BLaER1 treated with 17β-estradiol and CSF1 and Interleukin-3, amounts not matched to agents 10 nM and 100 nM (cell line): ENCODE data around the gene PTGDR2.

ENCODE experiments used
- H3K27ac ChIP-seq, 11 experiments: shearing (Covaris generic); formaldehyde crosslinking; 2 replicates each; pipeline ENCODE4 v1.8.1; 2022
- H3K27me3 ChIP-seq, 11 experiments: shearing (Covaris generic); formaldehyde crosslinking; 2 replicates each; pipeline ENCODE4 v1.8.1; 2022
- H3K36me3 ChIP-seq, 11 experiments: shearing (Covaris generic); formaldehyde crosslinking; 2 replicates each; pipeline ENCODE4 v1.8.1; 2022
- H3K4me1 ChIP-seq, 10 experiments: shearing (Covaris generic); formaldehyde crosslinking; 2 replicates each; pipeline ENCODE4 v1.8.1; 2022
- H3K4me2 ChIP-seq, 11 experiments: shearing (Covaris generic); formaldehyde crosslinking; 2 replicates each; pipeline ENCODE4 v1.8.1; 2022
- H3K4me3 ChIP-seq, 10 experiments: shearing (Covaris generic); formaldehyde crosslinking; 2 replicates each; pipeline ENCODE4 v1.8.1; 2022
- H3K9ac ChIP-seq, 11 experiments: shearing (Covaris generic); formaldehyde crosslinking; 2 replicates each; pipeline ENCODE4 v1.8.1; 2022
- H3K9me3 ChIP-seq, 11 experiments: shearing (Covaris generic); formaldehyde crosslinking; replicated peaks in 1 of 11; 2 replicates each; pipeline ENCODE4 v1.8.1; 2022
- H4K20me1 ChIP-seq, 11 experiments: shearing (Covaris generic); formaldehyde crosslinking; 2 replicates each; pipeline ENCODE4 v1.8.1; 2022
- Cebpa-rat ChIP-seq, 11 experiments: shearing (Covaris generic); IDR thresholded peaks; 2 replicates each; pipeline ENCODE4 v1.8.1; 2022

PTGDR2 gene

GRCh38 chr11:60816590-60817157 is 39.1 kb downstream of the PTGDR2 start:
- Histone ChIP-seq H3K9ac (no peak overlapping the region), H3K4me3 (peak overlapping the region in 1 of 10 experiments; percentile 8; a peak in 1 of 20 replicates), H3K27ac (no peak overlapping the region), H3K9me3 (peaks cover 27 to 53% (median 40%) of the 10 kb centered on the region in 11 experiments), H4K20me1 (no peaks in the 10 kb centered on the region), H3K4me2 (no peak overlapping the region), H3K27me3 (no peaks in the 10 kb centered on the region), H3K4me1 (peaks cover 2 to 10% (median 5%) of the 10 kb centered on the region in 10 experiments; a peak in 18 of 20 replicates), H3K36me3 (no peaks in the 10 kb centered on the region)
- TF ChIP-seq Cebpa-rat (IDR thresholded peaks at IDR 0.05) = no peak

- Histone ChIP-seq H3K27ac (no peak overlapping the region), H3K4me1 (peaks cover 16 to 31% (median 27%) of the 10 kb centered on the region in 10 experiments), H3K9ac (no peak overlapping the region), H3K4me3 (no peak overlapping the region), H3K4me2 (no peak overlapping the region), H3K9me3 (peaks cover 27 to 53% (median 40%) of the 10 kb centered on the region in 11 experiments), H3K27me3 (no peaks in the 10 kb centered on the region), H4K20me1 (no peaks in the 10 kb centered on the region), H3K36me3 (no peaks in the 10 kb centered on the region)
- TF ChIP-seq Cebpa-rat (IDR thresholded peaks at IDR 0.05) = no peak
These were observed 41.6 kb downstream of the PTGDR2 start for GRCh38 chr11:60814112-60814511.

GRCh38 chr11:60813324-60813723 is 42.4 kb downstream of the PTGDR2 start:
- no peak overlapping the region for H3K27ac ChIP-seq
- peak overlapping the region in 1 of 11 experiments; percentile 9; a peak in 1 of 22 replicates for H3K4me2 ChIP-seq
- H3K36me3 ChIP-seq = no peaks in the 10 kb centered on the region
- peaks cover 27 to 53% (median 40%) of the 10 kb centered on the region in 11 experiments for H3K9me3 ChIP-seq
- H4K20me1 ChIP-seq = no peaks in the 10 kb centered on the region
- no peak for TF ChIP-seq Cebpa-rat (IDR thresholded peaks at IDR 0.05)
- no peak overlapping the region for H3K9ac ChIP-seq
- H3K27me3 ChIP-seq = no peaks in the 10 kb centered on the region
- H3K4me3 ChIP-seq = no peak overlapping the region
- H3K4me1 ChIP-seq = peaks cover 16 to 35% (median 29%) of the 10 kb centered on the region in 10 experiments

- Histone ChIP-seq H3K4me3 (no peak overlapping the region), H4K20me1 (no peaks in the 10 kb centered on the region), H3K36me3 (no peaks in the 10 kb centered on the region), H3K27me3 (no peaks in the 10 kb centered on the region), H3K4me2 (peak overlapping the region; percentile 58 to 87 (median 79)), H3K27ac (peak overlapping the region in 9 of 11 experiments; percentile 22 to 76 (median 63); a peak in 17 of 22 replicates), H3K4me1 (peaks cover 16 to 60% (median 51%) of the 10 kb centered on the region in 10 experiments), H3K9ac (peak overlapping the region in 9 of 11 experiments; percentile 2 to 68 (median 48); a peak in 12 of 22 replicates), H3K9me3 (peaks cover 11 to 32% (median 23%) of the 10 kb centered on the region in 11 experiments; a peak in 21 of 22 replicates)
- no peak for TF ChIP-seq Cebpa-rat (IDR thresholded peaks at IDR 0.05)
These were observed 45.2 kb downstream of the PTGDR2 start for GRCh38 chr11:60810569-60810968.

GRCh38 chr11:60810151-60810550 is 45.6 kb downstream of the PTGDR2 start:
- no peak for TF ChIP-seq Cebpa-rat (IDR thresholded peaks at IDR 0.05)
- H3K27me3 ChIP-seq = no peaks in the 10 kb centered on the region
- H3K9ac ChIP-seq = peak overlapping the region in 4 of 11 experiments; percentile 48 to 68 (median 57); a peak in 4 of 22 replicates
- H3K36me3 ChIP-seq = no peaks in the 10 kb centered on the region
- H4K20me1 ChIP-seq = no peaks in the 10 kb centered on the region
- peaks cover 16 to 61% (median 51%) of the 10 kb centered on the region in 10 experiments for H3K4me1 ChIP-seq
- H3K27ac ChIP-seq = peak overlapping the region in 6 of 11 experiments; percentile 59 to 76 (median 72); a peak in 9 of 22 replicates
- H3K9me3 ChIP-seq = peaks cover 11 to 29% (median 23%) of the 10 kb centered on the region in 11 experiments; a peak in 21 of 22 replicates
- H3K4me3 ChIP-seq = no peak overlapping the region
- peak overlapping the region in 9 of 11 experiments; percentile 65 to 87 (median 80); a peak in 18 of 22 replicates for H3K4me2 ChIP-seq

GRCh38 chr11:60809691-60810090 is 46.1 kb downstream of the PTGDR2 start:
- Histone ChIP-seq H3K27me3 (no peaks in the 10 kb centered on the region), H3K4me3 (no peak overlapping the region), H3K36me3 (no peaks in the 10 kb centered on the region), H4K20me1 (no peaks in the 10 kb centered on the region), H3K27ac (peak overlapping the region in 1 of 11 experiments; percentile 72; a peak in 1 of 22 replicates), H3K9me3 (peaks cover 11 to 27% (median 23%) of the 10 kb centered on the region in 11 experiments; a peak in 21 of 22 replicates), H3K4me1 (peaks cover 16 to 61% (median 51%) of the 10 kb centered on the region in 10 experiments), H3K4me2 (peak overlapping the region in 8 of 11 experiments; percentile 30 to 87 (median 80); a peak in 11 of 22 replicates), H3K9ac (no peak overlapping the region)
- TF ChIP-seq Cebpa-rat (IDR thresholded peaks at IDR 0.05) = no peak

GRCh38 chr11:60809249-60809648 is 46.5 kb downstream of the PTGDR2 start:
- Histone ChIP-seq H4K20me1 (no peaks in the 10 kb centered on the region), H3K9me3 (peaks cover 11 to 23% (median 20%) of the 10 kb centered on the region in 11 experiments; a peak in 21 of 22 replicates), H3K36me3 (no peaks in the 10 kb centered on the region), H3K27ac (peak overlapping the region in 1 of 11 experiments; percentile 13; a peak in 1 of 22 replicates), H3K9ac (no peak overlapping the region), H3K4me1 (peaks cover 16 to 61% (median 51%) of the 10 kb centered on the region in 10 experiments), H3K27me3 (no peaks in the 10 kb centered on the region), H3K4me3 (no peak overlapping the region), H3K4me2 (peak overlapping the region in 4 of 11 experiments; percentile 14 to 84 (median 56); a peak in 6 of 22 replicates)
- TF ChIP-seq Cebpa-rat (IDR thresholded peaks at IDR 0.05) = no peak

- Histone ChIP-seq H3K27ac (no peak overlapping the region), H3K27me3 (no peaks in the 10 kb centered on the region), H4K20me1 (no peaks in the 10 kb centered on the region), H3K4me1 (peaks cover 0 to 45% (median 36%) of the 10 kb centered on the region in 10 experiments; a peak in 16 of 20 replicates), H3K9me3 (no peaks in the 10 kb centered on the region), H3K9ac (no peak overlapping the region), H3K4me2 (no peak overlapping the region), H3K36me3 (no peaks in the 10 kb centered on the region), H3K4me3 (no peak overlapping the region)
- no peak for TF ChIP-seq Cebpa-rat (IDR thresholded peaks at IDR 0.05)
These were observed 52.3 kb downstream of the PTGDR2 start for GRCh38 chr11:60803273-60803936.

GRCh38 chr11:60801194-60801593 is 54.6 kb downstream of the PTGDR2 start:
- no peaks in the 10 kb centered on the region for H3K36me3 ChIP-seq
- no peaks in the 10 kb centered on the region for H3K9me3 ChIP-seq
- peak overlapping the region in 1 of 11 experiments; percentile 28; a peak in 1 of 22 replicates for H3K4me2 ChIP-seq
- no peak overlapping the region for H3K9ac ChIP-seq
- no peaks in the 10 kb centered on the region for H3K27me3 ChIP-seq
- H4K20me1 ChIP-seq = no peaks in the 10 kb centered on the region
- no peak overlapping the region for H3K27ac ChIP-seq
- no peak overlapping the region for H3K4me3 ChIP-seq
- no peak for TF ChIP-seq Cebpa-rat (IDR thresholded peaks at IDR 0.05)
- peaks cover 0 to 31% (median 21%) of the 10 kb centered on the region in 10 experiments; a peak in 14 of 20 replicates for H3K4me1 ChIP-seq
